GM10248 (cell line): ENCODE data around the gene IGLL5.

Experiments used
- CTCF ChIA-PET: fragments of 300-600 bp; sonication (Branson Sonifier 250); formaldehyde crosslinking; extraction: SDS; loops from one replicate; lab custom pipeline; 2021; ENCODE audit warnings: antibody characterized with exemption; lab: Yijun Ruan, JAX
- POLR2A ChIA-PET: fragments of 350-650 bp; sonication (Branson Sonifier 250); formaldehyde crosslinking; extraction: SDS; loops from one replicate; lab custom pipeline; 2020; ENCODE audit warnings: antibody characterized with exemption; lab: Yijun Ruan, JAX
- DNase-seq: peaks from one replicate; pipeline ENCODE4 v3.0.0; 2012; ENCODE audit errors: extremely low spot score
- TF ChIP-seq, protein P1 (sequence below): IDR thresholded peaks from 2 replicates; pipeline ENCODE4 v1.5.1; 2012; ENCODE audit warnings: mild to moderate bottlenecking, low read depth; ENCODE audit errors: extremely low read depth, missing control alignments, control extremely low read depth

The IGLL5 gene

GRCh38 chr22:22936915-22937656 is 49.5 kb downstream of the IGLL5 start:
- ChIA-PET POLR2A (no interaction called here), CTCF (interaction anchor here (0.9 to 8.9 kb wide), 7 partner anchors 20 to 184 kb away, joined by 3 to 85 read pairs (median 7); no protein-coding TSS in a partner anchor)
- DNase-seq, result no peak
- TF ChIP-seq, protein P1, sequence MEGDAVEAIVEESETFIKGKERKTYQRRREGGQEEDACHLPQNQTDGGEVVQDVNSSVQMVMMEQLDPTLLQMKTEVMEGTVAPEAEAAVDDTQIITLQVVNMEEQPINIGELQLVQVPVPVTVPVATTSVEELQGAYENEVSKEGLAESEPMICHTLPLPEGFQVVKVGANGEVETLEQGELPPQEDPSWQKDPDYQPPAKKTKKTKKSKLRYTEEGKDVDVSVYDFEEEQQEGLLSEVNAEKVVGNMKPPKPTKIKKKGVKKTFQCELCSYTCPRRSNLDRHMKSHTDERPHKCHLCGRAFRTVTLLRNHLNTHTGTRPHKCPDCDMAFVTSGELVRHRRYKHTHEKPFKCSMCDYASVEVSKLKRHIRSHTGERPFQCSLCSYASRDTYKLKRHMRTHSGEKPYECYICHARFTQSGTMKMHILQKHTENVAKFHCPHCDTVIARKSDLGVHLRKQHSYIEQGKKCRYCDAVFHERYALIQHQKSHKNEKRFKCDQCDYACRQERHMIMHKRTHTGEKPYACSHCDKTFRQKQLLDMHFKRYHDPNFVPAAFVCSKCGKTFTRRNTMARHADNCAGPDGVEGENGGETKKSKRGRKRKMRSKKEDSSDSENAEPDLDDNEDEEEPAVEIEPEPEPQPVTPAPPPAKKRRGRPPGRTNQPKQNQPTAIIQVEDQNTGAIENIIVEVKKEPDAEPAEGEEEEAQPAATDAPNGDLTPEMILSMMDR, result no peak

- TF ChIP-seq, protein P1, result no peak
- CTCF ChIA-PET, result interaction anchor here (0.9 to 8.9 kb wide), 8 partner anchors 19 to 185 kb away, joined by 3 to 85 read pairs (median 6); no protein-coding TSS in a partner anchor
- POLR2A ChIA-PET, result no interaction called here
- DNase-seq, result no peak
Observed at GRCh38 chr22:22937894-22938480, 50.4 kb downstream of the IGLL5 start.

- CTCF ChIA-PET, result interaction anchor here (1.6 to 8.9 kb wide), 6 partner anchors 18 to 186 kb away, joined by 3 to 85 read pairs (median 14); no protein-coding TSS in a partner anchor
- POLR2A ChIA-PET, result no interaction called here
- no peak for DNase-seq
- TF ChIP-seq, protein P1, result no peak
Observed at GRCh38 chr22:22938672-22939587, 51.3 kb downstream of the IGLL5 start.

- no peak for DNase-seq
- ChIA-PET CTCF (interaction anchor here (1.1 to 8.9 kb wide), 4 partner anchors 11 to 84 kb away, joined by 4 to 85 read pairs (median 26); no protein-coding TSS in a partner anchor), POLR2A (no interaction called here)
- TF ChIP-seq, protein P1, result no peak
Observed at GRCh38 chr22:22939588-22940368, 52.2 kb downstream of the IGLL5 start.

- TF ChIP-seq, protein P1, result no peak
- POLR2A ChIA-PET, result no interaction called here
- no peak for DNase-seq
- CTCF ChIA-PET, result interaction anchor here (0.9 to 8.9 kb wide), 15 partner anchors 10 to 220 kb away, joined by 3 to 85 read pairs (median 6); partner anchors contain the start of gene IGLL5
Observed at GRCh38 chr22:22940961-22941605, 53.5 kb downstream of the IGLL5 start.
